ENCODE data around the gene ZSCAN20. TPM values are rescaled to one million over a fixed set of nuclear protein-coding genes. Genes with fewer than 3 reads are reported as not detected.

Gene ZSCAN20
- total and polyA plus RNA-seq, 4 donors = 0.48 to 2.3 (median 1.3) TPM

GRCh38 chr1:33428661-33429060 is 43.8 kb upstream of the ZSCAN20 start:
- WGBS = 97% methylated on average over 2 of the region's 2 CpGs
- H3K4me3 ChIP-seq (ENCODE audit: low read depth in 1 of 3, low read length in 3 of 3) = no peak overlapping the region
- H3K9me3 ChIP-seq (ENCODE audit: control insufficient read depth in 4 of 4, low read length in 3 of 4) = no peaks in the 10 kb centered on the region
- H3K27me3 ChIP-seq (ENCODE audit: control insufficient read depth in 4 of 4, insufficient read depth in 4 of 4, low read length in 3 of 4) = no peaks in the 10 kb centered on the region
- no peaks in the 10 kb centered on the region for H3K36me3 ChIP-seq (ENCODE audit: control insufficient read depth in 4 of 4, insufficient read depth in 3 of 4, low read depth in 1 of 4, low read length in 3 of 4)
- peaks cover 0 to 15% (median 6%) of the 10 kb centered on the region in 4 donors for H3K4me1 ChIP-seq (ENCODE audit: control insufficient read depth in 4 of 4, insufficient read depth in 4 of 4, low read length in 3 of 4)
- TF ChIP-seq RAD21 (IDR thresholded peaks at IDR 0.05) (no peak), SP1 (IDR thresholded peaks at IDR 0.05) (no peak)
- peak overlapping the region in 1 of 2 donors; percentile 3 for H3K9ac ChIP-seq (ENCODE audit: low read depth in 1 of 2, low read length in 2 of 2)
- H3K27ac ChIP-seq (ENCODE audit: low read depth in 1 of 2, low read length in 2 of 2) = no peak overlapping the region
- no peak for DNase-seq (ENCODE audit: low spot score)

- H3K36me3 ChIP-seq (ENCODE audit: control insufficient read depth in 4 of 4, insufficient read depth in 3 of 4, low read depth in 1 of 4, low read length in 3 of 4) = no peaks in the 10 kb centered on the region
- no peaks in the 10 kb centered on the region for H3K27me3 ChIP-seq (ENCODE audit: control insufficient read depth in 4 of 4, insufficient read depth in 4 of 4, low read length in 3 of 4)
- peaks cover 0 to 15% (median 6%) of the 10 kb centered on the region in 4 donors for H3K4me1 ChIP-seq (ENCODE audit: control insufficient read depth in 4 of 4, insufficient read depth in 4 of 4, low read length in 3 of 4)
- no peak overlapping the region for H3K9ac ChIP-seq (ENCODE audit: low read depth in 1 of 2, low read length in 2 of 2)
- no peak overlapping the region for H3K27ac ChIP-seq (ENCODE audit: low read depth in 1 of 2, low read length in 2 of 2)
- WGBS = 99% methylated on average over 2 of the region's 2 CpGs
- no peak overlapping the region for H3K4me3 ChIP-seq (ENCODE audit: low read depth in 1 of 3, low read length in 3 of 3)
- TF ChIP-seq GABPA (IDR thresholded peaks at IDR 0.05 in 1 of 2, conservative IDR thresholded peaks at IDR 0.05 in 1 of 2) (no peak), ZBTB33 (IDR thresholded peaks at IDR 0.05) (no peak), RAD21 (IDR thresholded peaks at IDR 0.05) (no peak), SP1 (IDR thresholded peaks at IDR 0.05) (no peak), HNF4A (conservative IDR thresholded peaks at IDR 0.05) (no peak), YY1 (IDR thresholded peaks at IDR 0.05) (no peak), HNF4G (IDR thresholded peaks at IDR 0.05) (no peak), REST (IDR thresholded peaks at IDR 0.05) (no peak), ATF3 (IDR thresholded peaks at IDR 0.05) (no peak)
- no peaks in the 10 kb centered on the region for H3K9me3 ChIP-seq (ENCODE audit: control insufficient read depth in 4 of 4, low read length in 3 of 4)
- DNase-seq (ENCODE audit: low spot score) = no peak
Measured at GRCh38 chr1:33429332-33429731, 43.1 kb upstream of the ZSCAN20 start.

- no peaks in the 10 kb centered on the region for H3K36me3 ChIP-seq (ENCODE audit: control insufficient read depth in 4 of 4, insufficient read depth in 3 of 4, low read depth in 1 of 4, low read length in 3 of 4)
- peak overlapping the region; percentile 73 to 89 (median 75) for H3K4me3 ChIP-seq (ENCODE audit: low read depth in 1 of 3, low read length in 3 of 3)
- WGBS = 9% methylated on average over 54 of the region's 54 CpGs
- peak overlapping the region in 1 of 2 donors; percentile 15 for H3K27ac ChIP-seq (ENCODE audit: low read depth in 1 of 2, low read length in 2 of 2)
- DNase-seq (ENCODE audit: low spot score) = peak; percentile 49
- TF ChIP-seq ATF3 (IDR thresholded peaks at IDR 0.05) (no peak), SP1 (IDR thresholded peaks at IDR 0.05) (no peak), FOXA2 (IDR thresholded peaks at IDR 0.05) (no peak), CTCF (IDR thresholded peaks at IDR 0.05; ENCODE audit: low read depth, low read length, missing input control) (no peak), RAD21 (IDR thresholded peaks at IDR 0.05) (no peak), GABPA (IDR thresholded peaks at IDR 0.05 in 1 of 2, conservative IDR thresholded peaks at IDR 0.05 in 1 of 2) (no peak), MAX (IDR thresholded peaks at IDR 0.05) (no peak), NR2F2 (IDR thresholded peaks at IDR 0.05) (no peak), HNF4A (conservative IDR thresholded peaks at IDR 0.05) (no peak), ZBTB33 (IDR thresholded peaks at IDR 0.05) (no peak), JUND (IDR thresholded peaks at IDR 0.05) (no peak)
- no peaks in the 10 kb centered on the region for H3K9me3 ChIP-seq (ENCODE audit: control insufficient read depth in 4 of 4, low read length in 3 of 4)
- H3K27me3 ChIP-seq (ENCODE audit: control insufficient read depth in 4 of 4, insufficient read depth in 4 of 4, low read length in 3 of 4) = no peaks in the 10 kb centered on the region
- peaks cover 0 to 15% (median 6%) of the 10 kb centered on the region in 4 donors for H3K4me1 ChIP-seq (ENCODE audit: control insufficient read depth in 4 of 4, insufficient read depth in 4 of 4, low read length in 3 of 4)
- peak overlapping the region in 1 of 2 donors; percentile 10 for H3K9ac ChIP-seq (ENCODE audit: low read depth in 1 of 2, low read length in 2 of 2)
Measured at GRCh38 chr1:33429856-33430691, 42.4 kb upstream of the ZSCAN20 start.

All from liver (tissue), 9 donors.